DND-41 (cell line): ENCODE measurements around the gene ACSS1.

ENCODE experiments used
- ATAC-seq: fragments of 200-7000 bp; cut with Tn5 transposase; 3 replicates; pipeline ENCODE4 v1.9.1; 2021; ENCODE audit warnings: low read depth; ENCODE audit not compliant: insufficient read depth
- DNase-seq: peaks from one replicate; pipeline ENCODE4 v3.0.0-alpha.2; 2020
- H2AFZ ChIP-seq: 2 replicates; pipeline ENCODE4 v1.6.0; 2012; ENCODE audit warnings: low read depth, low read length
- H3K27ac ChIP-seq: 2 replicates; pipeline ENCODE4 v1.5.1; 2012; ENCODE audit warnings: low read length, inconsistent platforms
- H3K27me3 ChIP-seq: fragments of 200-600 bp; sonication (generic); 2 replicates; pipeline ENCODE4 v1.6.0; 2012; ENCODE audit warnings: low read length, mild to moderate bottlenecking, inconsistent platforms; ENCODE audit not compliant: insufficient read depth, poor library complexity
- H3K36me3 ChIP-seq: 2 replicates; pipeline ENCODE4 v1.5.1; 2012; ENCODE audit warnings: low read length, inconsistent platforms; ENCODE audit not compliant: insufficient read depth
- H3K4me1 ChIP-seq: 2 replicates; pipeline ENCODE4 v1.5.1; 2012; ENCODE audit warnings: mild to moderate bottlenecking, low read length; ENCODE audit not compliant: insufficient read depth
- H3K4me2 ChIP-seq: 2 replicates; pipeline ENCODE4 v1.6.0; 2012; ENCODE audit warnings: mild to moderate bottlenecking, moderate library complexity, low read length, inconsistent platforms; ENCODE audit not compliant: insufficient read depth
- H3K4me3 ChIP-seq, 2 experiments: fragments of 200-600 bp in 1 of 2; shearing (Covaris generic) in 1 of 2; 2 replicates each; pipeline ENCODE4 v1.5.1; 2012 to 2016; ENCODE audit warnings: inconsistent platforms in 2 of 2, low read length in 2 of 2, mild to moderate bottlenecking in 2 of 2, low read depth in 1 of 2, moderate library complexity in 1 of 2
- H3K79me2 ChIP-seq: 2 replicates; pipeline ENCODE4 v1.6.0; 2012; ENCODE audit warnings: low read length, inconsistent platforms; ENCODE audit not compliant: insufficient read depth
- H3K9ac ChIP-seq: 2 replicates; pipeline ENCODE4 v1.6.0; 2012; ENCODE audit warnings: low read depth, mild to moderate bottlenecking, inconsistent platforms, low read length, moderate library complexity
- H3K9me3 ChIP-seq: 2 replicates; pipeline ENCODE4 v1.5.1; 2012; ENCODE audit warnings: low read length, moderate library complexity, mild to moderate bottlenecking, inconsistent platforms; ENCODE audit not compliant: insufficient read depth, severe bottlenecking
- H4K20me1 ChIP-seq: 2 replicates; pipeline ENCODE4 v1.6.0; 2012; ENCODE audit warnings: low read length; ENCODE audit not compliant: insufficient read depth
- CTCF ChIP-seq: IDR thresholded peaks from 2 replicates; pipeline ENCODE4 v1.5.1; 2012; ENCODE audit warnings: borderline replicate concordance, low read length, moderate library complexity, mild to moderate bottlenecking; ENCODE audit not compliant: poor library complexity, severe bottlenecking; ENCODE audit errors: extremely low read depth
- EZH2 ChIP-seq: IDR thresholded peaks from 3 replicates; pipeline ENCODE4 v1.6.1; 2012; ENCODE audit warnings: borderline replicate concordance, low read depth, mild to moderate bottlenecking, moderate library complexity, low read length, inconsistent platforms; ENCODE audit not compliant: severe bottlenecking

The ACSS1 gene

GRCh38 chr20:25058051-25058846 lies at the start of gene ACSS1:
Gene ACSS1, minus strand, starts transcription at chr20:25058139. Its CDS starts 37 bp downstream, at chr20:25058102.
- no peak for TF ChIP-seq EZH2
- no peak for TF ChIP-seq CTCF
- Histone ChIP-seq H3K4me1 (peaks cover 55% of the 10 kb centered on the region), H3K36me3 (peaks cover 20% of the 10 kb centered on the region), H3K4me2 (peak within 1 kb of the TSS; percentile 94), H4K20me1 (peaks cover 33% of the 10 kb centered on the region), H3K27me3 (no peaks in the 10 kb centered on the region), H3K9me3 (no peaks in the 10 kb centered on the region), H3K9ac (peak within 1 kb of the TSS; percentile 72), H2AFZ (peak within 1 kb of the TSS; percentile 74), H3K27ac (peak within 1 kb of the TSS; percentile 93), H3K4me3 (peak within 1 kb of the TSS; percentile 38 to 81; a peak in 3 of 4 replicates), H3K79me2 (peaks cover 46% of the 10 kb centered on the region)
- DNase-seq (peak; percentile 93), ATAC-seq (peak; percentile 83)

GRCh38 chr20:25103526-25103925 lies 45.6 kb upstream of the ACSS1 start:
- H3K27me3 ChIP-seq: no peaks in the 10 kb centered on the region
- ATAC-seq: no peak
- no peak for DNase-seq
- no peak overlapping the region for H3K27ac ChIP-seq
- H4K20me1 ChIP-seq: no peaks in the 10 kb centered on the region
- no peak overlapping the region for H3K9ac ChIP-seq
- H3K79me2 ChIP-seq: no peaks in the 10 kb centered on the region
- no peaks in the 10 kb centered on the region for H3K4me1 ChIP-seq
- no peak overlapping the region for H3K4me3 ChIP-seq
- H3K9me3 ChIP-seq: no peaks in the 10 kb centered on the region
- H3K36me3 ChIP-seq: no peaks in the 10 kb centered on the region
- H2AFZ ChIP-seq: no peak overlapping the region
- TF ChIP-seq EZH2 (no peak), CTCF (no peak)
- H3K4me2 ChIP-seq: no peak overlapping the region

- Histone ChIP-seq H4K20me1 (no peaks in the 10 kb centered on the region), H3K27me3 (no peaks in the 10 kb centered on the region), H3K4me3 (no peak overlapping the region), H2AFZ (no peak overlapping the region), H3K4me2 (no peak overlapping the region), H3K27ac (no peak overlapping the region), H3K9ac (no peak overlapping the region), H3K9me3 (no peaks in the 10 kb centered on the region), H3K4me1 (no peaks in the 10 kb centered on the region), H3K36me3 (no peaks in the 10 kb centered on the region), H3K79me2 (no peaks in the 10 kb centered on the region)
- ATAC-seq: no peak
- DNase-seq: no peak
- TF ChIP-seq EZH2: no peak
- TF ChIP-seq CTCF: no peak
Measured at GRCh38 chr20:25100914-25101313, 43.0 kb upstream of the ACSS1 start.
